Neural crest cell (in vitro differentiated cells): ENCODE measurements around the gene BRPF1. TPM values are rescaled to one million over a fixed set of nuclear protein-coding genes. Genes with fewer than 3 reads are reported as not detected.
A peak's percentile ranks its signal among the peaks of the same experiment; 100 is the strongest.

Experiments
- DNase-seq: peaks from one replicate; pipeline ENCODE4 v3.0.0; 2021; ENCODE audit warnings: low read depth, mixed read lengths, low spot score
- H3K27ac Mint-ChIP-seq: one replicate; pipeline ENCODE4 v1.8.0; 2021; ENCODE audit warnings: mild to moderate bottlenecking, mixed read lengths; ENCODE audit not compliant: unreplicated experiment
- H3K27me3 Mint-ChIP-seq: 2 replicates; pipeline ENCODE4 v1.8.0; 2021; ENCODE audit warnings: low read depth, mild to moderate bottlenecking, mixed read lengths
- H3K36me3 Mint-ChIP-seq: 2 replicates; pipeline ENCODE4 v1.8.0; 2021; ENCODE audit warnings: low read depth, mild to moderate bottlenecking, mixed read lengths
- H3K4me1 Mint-ChIP-seq: 2 replicates; pipeline ENCODE4 v1.8.0; 2021; ENCODE audit warnings: mixed read lengths
- H3K4me3 Mint-ChIP-seq: one replicate; pipeline ENCODE4 v1.8.0; 2021; ENCODE audit warnings: mild to moderate bottlenecking, mixed read lengths
- H3K9me3 Mint-ChIP-seq: 2 replicates; pipeline ENCODE4 v1.8.0; 2021; ENCODE audit warnings: mixed read lengths
- total RNA-seq: library from RNA; stranded (reverse); gene quantifications from 2 replicates; pipeline ENCODE4 v1.2.1, GENCODE V29; 2021
- TF ChIP-seq, protein P1 (sequence below): fragments of 200-600 bp; sonication (generic); conservative IDR thresholded peaks from 2 replicates; pipeline ENCODE4 v1.5.0; 2021; ENCODE audit warnings: antibody characterized with exemption, mild to moderate bottlenecking

BRPF1 gene
- total RNA-seq, 1 donor from 2014 or later: 39.2 TPM

DNA sequence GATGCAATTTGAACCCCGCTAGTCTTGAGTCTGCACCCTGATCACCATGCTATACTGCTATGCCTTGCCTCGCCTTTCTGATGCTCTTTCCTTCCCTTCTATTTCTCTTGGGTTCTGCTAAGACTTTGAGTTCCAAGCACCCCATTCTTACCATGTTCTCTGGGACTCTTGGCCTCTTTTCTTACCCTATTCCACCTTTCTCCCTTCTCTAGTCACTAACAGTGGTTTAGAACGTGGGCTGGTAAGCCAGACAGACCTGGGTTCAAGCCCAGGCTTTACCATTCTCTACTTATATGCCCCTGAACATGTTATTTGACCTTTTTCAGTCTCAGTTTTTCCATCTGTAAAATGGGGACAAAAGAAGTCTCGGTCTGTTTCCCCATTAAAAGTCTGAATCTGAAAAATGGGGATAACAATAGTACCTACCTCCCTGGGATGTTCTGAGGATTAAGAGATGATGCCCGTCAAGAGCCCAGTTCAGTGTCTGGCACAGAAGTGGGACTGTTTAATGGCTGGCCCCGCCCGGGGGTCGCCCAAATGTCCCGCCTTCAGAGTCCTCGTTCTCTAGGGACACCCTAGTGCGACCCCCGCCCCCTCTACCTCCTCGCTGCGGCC is 60.4 kb downstream of the BRPF1 start:
- no peak for DNase-seq
- no peaks in the 10 kb centered on the region for H3K9me3 Mint-ChIP-seq
- peak overlapping the region; percentile 96 for H3K4me3 Mint-ChIP-seq
- no peaks in the 10 kb centered on the region for H3K27me3 Mint-ChIP-seq
- peaks cover 22% of the 10 kb centered on the region for H3K4me1 Mint-ChIP-seq
- H3K36me3 Mint-ChIP-seq: peaks cover 10% of the 10 kb centered on the region
- TF ChIP-seq, protein P1, sequence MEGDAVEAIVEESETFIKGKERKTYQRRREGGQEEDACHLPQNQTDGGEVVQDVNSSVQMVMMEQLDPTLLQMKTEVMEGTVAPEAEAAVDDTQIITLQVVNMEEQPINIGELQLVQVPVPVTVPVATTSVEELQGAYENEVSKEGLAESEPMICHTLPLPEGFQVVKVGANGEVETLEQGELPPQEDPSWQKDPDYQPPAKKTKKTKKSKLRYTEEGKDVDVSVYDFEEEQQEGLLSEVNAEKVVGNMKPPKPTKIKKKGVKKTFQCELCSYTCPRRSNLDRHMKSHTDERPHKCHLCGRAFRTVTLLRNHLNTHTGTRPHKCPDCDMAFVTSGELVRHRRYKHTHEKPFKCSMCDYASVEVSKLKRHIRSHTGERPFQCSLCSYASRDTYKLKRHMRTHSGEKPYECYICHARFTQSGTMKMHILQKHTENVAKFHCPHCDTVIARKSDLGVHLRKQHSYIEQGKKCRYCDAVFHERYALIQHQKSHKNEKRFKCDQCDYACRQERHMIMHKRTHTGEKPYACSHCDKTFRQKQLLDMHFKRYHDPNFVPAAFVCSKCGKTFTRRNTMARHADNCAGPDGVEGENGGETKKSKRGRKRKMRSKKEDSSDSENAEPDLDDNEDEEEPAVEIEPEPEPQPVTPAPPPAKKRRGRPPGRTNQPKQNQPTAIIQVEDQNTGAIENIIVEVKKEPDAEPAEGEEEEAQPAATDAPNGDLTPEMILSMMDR: no peak
- peak overlapping the region; percentile 59 for H3K27ac Mint-ChIP-seq

DNA sequence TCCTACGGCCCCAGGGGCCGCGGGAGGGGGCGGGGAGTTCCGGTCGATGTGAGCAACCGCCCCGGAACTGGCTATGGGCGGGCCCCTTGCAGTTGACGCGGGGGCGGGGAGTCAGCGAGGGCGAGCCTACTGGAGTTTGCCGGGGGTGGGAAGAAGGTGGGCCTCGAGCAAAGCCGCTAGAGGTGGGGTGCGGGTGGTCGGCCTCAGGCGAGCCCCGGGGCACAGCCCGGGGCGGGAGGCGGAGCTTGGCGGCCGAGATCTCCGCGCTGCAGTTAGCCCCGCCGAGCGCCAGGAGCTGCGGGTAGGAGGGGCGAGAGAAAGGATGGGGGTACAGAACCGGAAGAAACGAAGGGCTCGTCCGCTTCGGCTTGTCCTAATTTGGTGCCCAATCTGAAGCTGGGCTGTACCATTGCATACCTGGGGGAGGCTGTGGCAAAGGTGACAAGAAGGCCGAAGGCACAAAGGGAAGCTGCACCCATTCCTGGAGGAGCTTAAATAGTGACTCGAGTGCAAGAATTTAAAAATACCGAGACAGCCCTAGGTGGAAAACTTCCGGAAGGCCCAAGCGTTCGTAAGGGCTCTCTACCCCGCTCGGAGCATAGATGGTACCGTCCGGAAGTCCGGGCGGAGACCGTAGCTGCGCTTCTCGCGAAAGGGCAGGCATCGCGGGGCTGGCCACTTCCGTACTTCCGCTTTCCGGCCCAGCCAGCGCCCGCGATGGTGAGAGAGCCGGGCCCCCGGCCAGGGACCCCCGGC is 61.0 kb downstream of the BRPF1 start, which contains the start of the genes ARPC4 and TADA3:
Gene ARPC4 (plus strand): TSS at position 678 of the 756 bp plus-strand sequence. CDS start 40 bp downstream, at position 718.
Gene TADA3 (minus strand): TSS at position 69 of the 756 bp plus-strand sequence. CDS start 1,007 bp downstream, outside the sequence.
- peaks cover 9% of the 10 kb centered on the region for H3K36me3 Mint-ChIP-seq
- DNase-seq: peak; percentile 82
- TF ChIP-seq, protein P1: peak; percentile 13
- peak within 1 kb of the TSS; percentile 100 for H3K27ac Mint-ChIP-seq
- H3K4me3 Mint-ChIP-seq: peak within 1 kb of the TSS; percentile 96
- H3K27me3 Mint-ChIP-seq: no peaks in the 10 kb centered on the region
- no peaks in the 10 kb centered on the region for H3K9me3 Mint-ChIP-seq
- H3K4me1 Mint-ChIP-seq: peaks cover 22% of the 10 kb centered on the region

DNA sequence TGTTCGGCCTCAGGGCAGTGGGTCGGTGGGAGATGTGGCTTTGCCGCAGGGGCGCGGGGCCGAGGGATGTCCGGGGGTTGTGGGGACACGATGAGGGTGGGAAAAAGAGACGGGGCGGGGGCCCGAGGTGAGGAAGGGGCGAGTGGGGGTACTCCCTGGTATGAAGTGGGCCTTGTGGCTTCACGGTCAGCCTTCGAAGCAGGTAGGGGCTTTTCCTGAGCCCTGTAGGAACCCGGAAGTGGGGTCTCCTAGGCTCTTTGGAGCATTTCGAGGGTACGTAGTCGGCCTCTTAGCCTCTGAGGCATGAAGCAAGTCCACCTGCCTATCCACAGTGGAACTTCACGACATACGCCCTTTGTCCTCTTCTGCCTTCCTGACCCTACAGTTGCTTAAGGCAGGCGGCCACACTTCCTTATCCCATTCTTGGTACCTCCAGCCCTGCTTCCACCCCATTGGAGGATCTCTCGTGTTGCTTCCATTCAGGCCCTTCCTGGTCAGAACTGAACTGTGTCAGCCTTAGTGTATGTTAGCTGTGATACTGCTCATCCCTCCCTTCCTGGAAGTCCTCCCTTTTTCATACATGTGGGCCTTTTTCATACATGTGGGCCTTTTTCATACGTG is 61.7 kb downstream of the BRPF1 start:
- peak overlapping the region; percentile 96 for H3K4me3 Mint-ChIP-seq
- no peaks in the 10 kb centered on the region for H3K27me3 Mint-ChIP-seq
- peaks cover 7% of the 10 kb centered on the region for H3K36me3 Mint-ChIP-seq
- peaks cover 22% of the 10 kb centered on the region for H3K4me1 Mint-ChIP-seq
- H3K9me3 Mint-ChIP-seq: no peaks in the 10 kb centered on the region
- no peak for DNase-seq
- H3K27ac Mint-ChIP-seq: peak overlapping the region; percentile 100
- TF ChIP-seq, protein P1: no peak

DNA sequence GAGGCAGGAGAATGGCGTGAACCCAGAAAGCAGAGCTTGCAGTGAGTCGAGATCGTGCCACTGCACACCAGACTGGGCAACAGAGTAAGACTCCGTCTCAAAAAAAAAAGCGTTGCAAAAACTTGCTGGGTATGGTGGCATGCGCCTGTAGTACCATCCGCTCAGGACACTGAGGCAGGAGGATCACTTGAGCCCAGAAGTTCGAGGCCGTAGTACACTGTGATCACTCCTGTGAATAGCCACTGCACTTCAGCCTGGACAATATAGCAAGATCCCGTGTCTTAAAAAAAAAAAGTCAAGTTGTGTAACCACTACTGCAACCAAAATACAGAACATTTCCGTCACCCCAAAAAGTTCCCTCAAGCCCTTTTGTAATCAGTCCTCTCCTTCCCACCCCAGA is 62.9 kb downstream of the BRPF1 start:
- Mint-ChIP-seq H3K4me3 (peak overlapping the region; percentile 96), H3K27me3 (no peaks in the 10 kb centered on the region), H3K9me3 (no peaks in the 10 kb centered on the region), H3K27ac (peak overlapping the region; percentile 72), H3K36me3 (peaks cover 3% of the 10 kb centered on the region), H3K4me1 (peaks cover 22% of the 10 kb centered on the region)
- no peak for DNase-seq
- TF ChIP-seq, protein P1: no peak

DNA sequence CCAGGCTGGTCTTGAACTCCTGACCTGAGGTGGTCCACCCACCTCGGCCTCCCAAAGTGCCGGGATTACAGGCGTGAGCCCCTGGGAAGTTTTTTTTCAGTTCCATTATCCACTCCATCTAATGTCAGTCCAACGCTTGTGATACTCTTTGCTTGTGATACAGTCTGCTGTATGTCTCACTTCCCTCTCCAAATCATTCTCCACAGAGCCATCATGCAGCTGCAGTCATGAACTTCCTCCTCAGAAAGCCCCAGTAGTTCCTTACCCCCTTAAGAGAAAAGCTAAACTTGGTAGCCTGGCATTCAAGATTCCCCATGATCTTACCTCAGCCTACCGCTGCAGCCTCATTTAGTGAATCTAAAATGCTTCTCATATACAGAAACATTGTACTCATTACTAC is 63.7 kb downstream of the BRPF1 start:
- Mint-ChIP-seq H3K27ac (peak overlapping the region; percentile 48), H3K27me3 (no peaks in the 10 kb centered on the region)

More for the DNA sequence above, 63.7 kb downstream of the BRPF1 start:
- TF ChIP-seq, protein P1: no peak
- no peak for DNase-seq
- H3K4me3 Mint-ChIP-seq: peak overlapping the region; percentile 89
- peaks cover 22% of the 10 kb centered on the region for H3K4me1 Mint-ChIP-seq
- peaks cover 5% of the 10 kb centered on the region for H3K36me3 Mint-ChIP-seq
- no peaks in the 10 kb centered on the region for H3K9me3 Mint-ChIP-seq
